Endothelial cell (in vitro differentiated cells): ENCODE data around the gene SLC7A1. TPM values are rescaled to one million over a fixed set of nuclear protein-coding genes. Genes with fewer than 3 reads are reported as not detected.

Source experiments
- DNase-seq: peaks from one replicate; pipeline ENCODE4 v3.0.0; 2021; ENCODE audit warnings: low spot score
- H3K27ac Mint-ChIP-seq: one replicate; pipeline ENCODE4 v1.8.0; 2021; ENCODE audit warnings: mixed read lengths, inconsistent platforms; ENCODE audit not compliant: unreplicated experiment
- H3K27me3 Mint-ChIP-seq: one replicate; pipeline ENCODE4 v1.8.0; 2021; ENCODE audit warnings: mild to moderate bottlenecking, moderate library complexity, mixed read lengths, inconsistent platforms; ENCODE audit not compliant: unreplicated experiment
- H3K36me3 Mint-ChIP-seq: one replicate; pipeline ENCODE4 v1.8.0; 2021; ENCODE audit warnings: mild to moderate bottlenecking, low read depth, mixed read lengths, inconsistent platforms; ENCODE audit not compliant: unreplicated experiment
- H3K4me1 Mint-ChIP-seq: one replicate; pipeline ENCODE4 v1.8.0; 2021; ENCODE audit warnings: mild to moderate bottlenecking, mixed read lengths, inconsistent platforms; ENCODE audit not compliant: unreplicated experiment
- H3K4me3 Mint-ChIP-seq: one replicate; pipeline ENCODE4 v1.8.0; 2021; ENCODE audit warnings: mild to moderate bottlenecking, mixed read lengths, inconsistent platforms; ENCODE audit not compliant: unreplicated experiment
- H3K9me3 Mint-ChIP-seq: one replicate; pipeline ENCODE4 v1.8.0; 2021; ENCODE audit warnings: mixed read lengths, inconsistent platforms; ENCODE audit not compliant: unreplicated experiment
- CTCF ChIP-seq: fragments of 200-600 bp; sonication (generic); IDR thresholded peaks from one replicate; pipeline ENCODE4 v1.5.0; 2021; ENCODE audit warnings: antibody characterized with exemption; ENCODE audit not compliant: unreplicated experiment
- total RNA-seq: library from RNA; stranded (reverse); fragmentation: NEBNext Ultra II Directional; extraction: Animal tissue kit (Norgen Biotek cat#: 25700); gene quantifications from one replicate; pipeline ENCODE4 v1.2.1, GENCODE V29; 2021; ENCODE audit not compliant: unreplicated experiment

Gene SLC7A1
- total RNA-seq, 1 donor from 2014 or later: 17.4 TPM

GRCh38 chr13:29569253-29570050 lies 26.0 kb downstream of the SLC7A1 start:
- TF ChIP-seq CTCF: no peak
- H3K4me3 Mint-ChIP-seq: no peak overlapping the region
- peaks cover 26% of the 10 kb centered on the region for H3K4me1 Mint-ChIP-seq
- no peaks in the 10 kb centered on the region for H3K9me3 Mint-ChIP-seq
- DNase-seq: no peak
- H3K27me3 Mint-ChIP-seq: no peaks in the 10 kb centered on the region
- H3K36me3 Mint-ChIP-seq: peaks cover 7% of the 10 kb centered on the region
- no peak overlapping the region for H3K27ac Mint-ChIP-seq

GRCh38 chr13:29568731-29569130 lies 26.8 kb downstream of the SLC7A1 start:
- TF ChIP-seq CTCF: no peak
- Mint-ChIP-seq H3K36me3 (peaks cover 7% of the 10 kb centered on the region), H3K4me1 (peaks cover 26% of the 10 kb centered on the region), H3K9me3 (no peaks in the 10 kb centered on the region), H3K4me3 (no peak overlapping the region), H3K27me3 (peaks cover 1% of the 10 kb centered on the region), H3K27ac (no peak overlapping the region)
- DNase-seq: no peak

- no peak for DNase-seq
- Mint-ChIP-seq H3K36me3 (peaks cover 7% of the 10 kb centered on the region), H3K4me1 (peaks cover 25% of the 10 kb centered on the region), H3K27me3 (peaks cover 1% of the 10 kb centered on the region), H3K4me3 (no peak overlapping the region), H3K27ac (no peak overlapping the region), H3K9me3 (no peaks in the 10 kb centered on the region)
- TF ChIP-seq CTCF: no peak
These were observed 28.1 kb downstream of the SLC7A1 start for GRCh38 chr13:29567411-29567810.

- peaks cover 1% of the 10 kb centered on the region for H3K27me3 Mint-ChIP-seq
- no peak for DNase-seq
- H3K36me3 Mint-ChIP-seq: no peaks in the 10 kb centered on the region
- H3K27ac Mint-ChIP-seq: no peak overlapping the region
- H3K4me1 Mint-ChIP-seq: peaks cover 27% of the 10 kb centered on the region
- H3K9me3 Mint-ChIP-seq: no peaks in the 10 kb centered on the region
- H3K4me3 Mint-ChIP-seq: no peak overlapping the region
- no peak for TF ChIP-seq CTCF
These were observed 29.3 kb downstream of the SLC7A1 start for GRCh38 chr13:29566206-29566605.

GRCh38 chr13:29564818-29565217 lies 30.7 kb downstream of the SLC7A1 start:
- H3K4me1 Mint-ChIP-seq: peaks cover 27% of the 10 kb centered on the region
- peaks cover 1% of the 10 kb centered on the region for H3K27me3 Mint-ChIP-seq
- TF ChIP-seq CTCF: no peak
- H3K27ac Mint-ChIP-seq: no peak overlapping the region
- H3K4me3 Mint-ChIP-seq: no peak overlapping the region
- H3K9me3 Mint-ChIP-seq: no peaks in the 10 kb centered on the region
- H3K36me3 Mint-ChIP-seq: no peaks in the 10 kb centered on the region
- DNase-seq: no peak
